Measurements from ENCODE around the gene HOXA7. TPM values are rescaled to one million over a fixed set of nuclear protein-coding genes. Genes with fewer than 3 reads are reported as not detected.

HOXA7 gene
- total and polyA plus RNA-seq, 2 experiments from 2014 or later, result 0.83 TPM; not detected in 1

GRCh38 chr7:27155816-27156507 is 513 bp downstream of the HOXA7 start:
- Histone ChIP-seq H3K9me3 (ENCODE audit: low read depth) (no peaks in the 10 kb centered on the region), H2AFZ (peak overlapping the region; percentile 76), H3K4me1 (ENCODE audit: insufficient read depth) (peaks cover 14% of the 10 kb centered on the region), H3K9me2 (replicated peaks; ENCODE audit: insufficient read depth) (no peaks in the 10 kb centered on the region), H3K79me2 (no peaks in the 10 kb centered on the region), H3K27ac (no peak overlapping the region), H3K36me3 (replicated peaks; ENCODE audit: insufficient read depth, low read depth) (no peaks in the 10 kb centered on the region), H3K4me2 (peak overlapping the region; percentile 79), H3K27me3 (peaks cover 94% of the 10 kb centered on the region), H3K4me3 (peak overlapping the region; percentile 48), H4K20me1 (ENCODE audit: insufficient read depth, poor library complexity, severe bottlenecking) (no peaks in the 10 kb centered on the region)
- no peak for DNase-seq (ENCODE audit: low spot score)
- 4% methylated on average over 62 of the region's 63 CpGs for WGBS (ENCODE audit: low lambda C conversion rate, missing lambda C conversion rate)
- no peak for TF ChIP-seq EZH2phosphoT487 (IDR thresholded peaks at IDR 0.05; ENCODE audit: low read depth, severe bottlenecking, unreplicated experiment)
- TF ChIP-seq EZH2 (IDR thresholded peaks at IDR 0.05; ENCODE audit: borderline replicate concordance), result peak; percentile 95

GRCh38 chr7:27154901-27155815 is 1.3 kb downstream of the HOXA7 start:
- Histone ChIP-seq H3K27ac (no peak overlapping the region), H4K20me1 (ENCODE audit: insufficient read depth, poor library complexity, severe bottlenecking) (no peaks in the 10 kb centered on the region), H3K79me2 (no peaks in the 10 kb centered on the region), H3K4me3 (peak overlapping the region; percentile 48), H3K36me3 (replicated peaks; ENCODE audit: insufficient read depth, low read depth) (no peaks in the 10 kb centered on the region), H3K4me2 (peak overlapping the region; percentile 79), H3K9me2 (replicated peaks; ENCODE audit: insufficient read depth) (no peaks in the 10 kb centered on the region), H3K9me3 (ENCODE audit: low read depth) (no peaks in the 10 kb centered on the region), H3K4me1 (ENCODE audit: insufficient read depth) (peaks cover 13% of the 10 kb centered on the region), H3K27me3 (peaks cover 96% of the 10 kb centered on the region), H2AFZ (peak overlapping the region; percentile 76)
- DNase-seq (ENCODE audit: low spot score), result no peak
- TF ChIP-seq EZH2phosphoT487 (IDR thresholded peaks at IDR 0.05; ENCODE audit: low read depth, severe bottlenecking, unreplicated experiment) (peak; percentile 42), EZH2 (IDR thresholded peaks at IDR 0.05; ENCODE audit: borderline replicate concordance) (peak; percentile 98), CTCF (IDR thresholded peaks at IDR 0.05; ENCODE audit: poor library complexity) (no peak)
- WGBS (ENCODE audit: low lambda C conversion rate, missing lambda C conversion rate), result 24% methylated on average over 48 of the region's 48 CpGs

- H3K79me2 ChIP-seq, result no peaks in the 10 kb centered on the region
- no peaks in the 10 kb centered on the region for H3K9me2 ChIP-seq (replicated peaks; ENCODE audit: insufficient read depth)
- TF ChIP-seq CTCF (IDR thresholded peaks at IDR 0.05; ENCODE audit: poor library complexity) (no peak), EZH2 (IDR thresholded peaks at IDR 0.05; ENCODE audit: borderline replicate concordance) (no peak), EZH2phosphoT487 (IDR thresholded peaks at IDR 0.05; ENCODE audit: low read depth, severe bottlenecking, unreplicated experiment) (no peak)
- H3K4me2 ChIP-seq, result no peak overlapping the region
- H4K20me1 ChIP-seq (ENCODE audit: insufficient read depth, poor library complexity, severe bottlenecking), result no peaks in the 10 kb centered on the region
- WGBS (ENCODE audit: low lambda C conversion rate, missing lambda C conversion rate), result 60% methylated on average over 10 of the region's 10 CpGs
- H3K27ac ChIP-seq, result no peak overlapping the region
- H3K4me1 ChIP-seq (ENCODE audit: insufficient read depth), result peaks cover 13% of the 10 kb centered on the region
- H3K9me3 ChIP-seq (ENCODE audit: low read depth), result no peaks in the 10 kb centered on the region
- no peaks in the 10 kb centered on the region for H3K36me3 ChIP-seq (replicated peaks; ENCODE audit: insufficient read depth, low read depth)
- H3K27me3 ChIP-seq, result peaks cover 96% of the 10 kb centered on the region
- DNase-seq (ENCODE audit: low spot score), result no peak
- no peak overlapping the region for H2AFZ ChIP-seq
- H3K4me3 ChIP-seq, result no peak overlapping the region
These were observed 2.1 kb downstream of the HOXA7 start for GRCh38 chr7:27154369-27154768.

GRCh38 chr7:27153526-27153925 is 2.9 kb downstream of the HOXA7 start:
- Histone ChIP-seq H3K27ac (no peak overlapping the region), H3K4me1 (ENCODE audit: insufficient read depth) (peaks cover 13% of the 10 kb centered on the region), H3K4me3 (no peak overlapping the region), H3K36me3 (replicated peaks; ENCODE audit: insufficient read depth, low read depth) (no peaks in the 10 kb centered on the region), H2AFZ (no peak overlapping the region), H3K9me3 (ENCODE audit: low read depth) (no peaks in the 10 kb centered on the region), H3K27me3 (peaks cover 96% of the 10 kb centered on the region), H4K20me1 (ENCODE audit: insufficient read depth, poor library complexity, severe bottlenecking) (no peaks in the 10 kb centered on the region), H3K79me2 (no peaks in the 10 kb centered on the region), H3K4me2 (no peak overlapping the region), H3K9me2 (replicated peaks; ENCODE audit: insufficient read depth) (no peaks in the 10 kb centered on the region)
- TF ChIP-seq CTCF (IDR thresholded peaks at IDR 0.05; ENCODE audit: poor library complexity), result no peak
- TF ChIP-seq EZH2phosphoT487 (IDR thresholded peaks at IDR 0.05; ENCODE audit: low read depth, severe bottlenecking, unreplicated experiment), result no peak
- no peak for TF ChIP-seq EZH2 (IDR thresholded peaks at IDR 0.05; ENCODE audit: borderline replicate concordance)
- no peak for DNase-seq (ENCODE audit: low spot score)
- WGBS (ENCODE audit: low lambda C conversion rate, missing lambda C conversion rate), result 61% methylated on average over 3 of the region's 3 CpGs
